Hypothalamus (tissue), 51 donors: ENCODE results near the gene SPEF1.

Source experiments
- DNase-seq, 51 donors: peaks; one replicate each; lab custom pipeline; 2025; lab: John Stamatoyannopoulos, UW

Gene SPEF1

GRCh38 chr20:3768342-3769130, 12.7 kb downstream of the SPEF1 start:
- peak in 47 of 51 donors; percentile 24 to 90 (median 69) for DNase-seq

DNA sequence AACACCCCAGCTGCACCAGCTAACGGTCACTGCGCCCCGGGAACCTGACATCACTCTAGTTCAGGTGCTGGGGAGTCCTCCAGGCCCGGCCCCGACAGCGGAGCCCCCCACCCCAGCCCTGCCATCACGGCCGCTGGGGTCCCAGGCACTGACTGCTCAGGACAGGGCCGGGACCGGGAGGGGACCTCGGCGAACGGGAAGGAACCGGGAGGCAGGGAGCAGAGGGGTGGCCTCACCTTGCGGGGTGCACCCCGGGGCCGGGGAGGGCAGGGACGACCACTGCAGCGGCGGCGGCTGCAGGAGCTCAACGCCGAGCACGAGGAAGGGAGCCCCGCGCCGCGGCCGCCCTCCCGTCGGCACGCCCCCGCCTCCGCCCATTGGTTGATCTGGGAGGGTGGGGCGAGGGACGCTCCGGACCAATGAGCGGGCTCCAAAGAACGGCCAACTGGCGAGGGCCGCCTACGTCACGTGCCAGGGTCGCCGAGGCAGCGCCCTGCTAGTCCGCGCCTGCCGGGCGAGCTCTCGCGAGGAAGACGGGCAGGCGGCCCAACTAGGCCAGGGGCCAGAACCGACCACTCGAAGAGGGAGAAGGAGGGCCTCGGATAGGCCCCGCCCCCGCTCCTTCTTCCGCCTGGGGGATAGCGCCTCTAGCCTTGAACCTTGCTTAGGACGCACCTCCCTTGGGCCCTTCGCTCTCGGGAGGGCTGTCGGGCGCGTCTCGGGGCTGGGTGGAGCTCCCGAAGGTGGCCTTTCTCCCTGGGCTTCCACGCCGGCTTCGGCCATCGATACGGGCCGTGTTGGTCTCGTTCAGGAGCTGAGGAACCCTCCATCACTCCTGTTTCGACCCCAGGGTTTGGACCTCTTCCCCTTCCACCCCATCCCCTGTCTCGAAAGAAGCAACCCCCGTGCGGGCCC, 13.6 kb downstream of the SPEF1 start, which contains the start of gene ADISSP:
Gene ADISSP (minus strand): TSS at position 327 of the 915 bp plus-strand sequence. CDS start 7,653 bp downstream, outside the sequence.
- DNase-seq: peak; percentile 71 to 99 (median 98)

GRCh38 chr20:3767110-3767426, 14.2 kb downstream of the SPEF1 start:
- DNase-seq: peak in 1 of 51 donors; percentile 21

DNA sequence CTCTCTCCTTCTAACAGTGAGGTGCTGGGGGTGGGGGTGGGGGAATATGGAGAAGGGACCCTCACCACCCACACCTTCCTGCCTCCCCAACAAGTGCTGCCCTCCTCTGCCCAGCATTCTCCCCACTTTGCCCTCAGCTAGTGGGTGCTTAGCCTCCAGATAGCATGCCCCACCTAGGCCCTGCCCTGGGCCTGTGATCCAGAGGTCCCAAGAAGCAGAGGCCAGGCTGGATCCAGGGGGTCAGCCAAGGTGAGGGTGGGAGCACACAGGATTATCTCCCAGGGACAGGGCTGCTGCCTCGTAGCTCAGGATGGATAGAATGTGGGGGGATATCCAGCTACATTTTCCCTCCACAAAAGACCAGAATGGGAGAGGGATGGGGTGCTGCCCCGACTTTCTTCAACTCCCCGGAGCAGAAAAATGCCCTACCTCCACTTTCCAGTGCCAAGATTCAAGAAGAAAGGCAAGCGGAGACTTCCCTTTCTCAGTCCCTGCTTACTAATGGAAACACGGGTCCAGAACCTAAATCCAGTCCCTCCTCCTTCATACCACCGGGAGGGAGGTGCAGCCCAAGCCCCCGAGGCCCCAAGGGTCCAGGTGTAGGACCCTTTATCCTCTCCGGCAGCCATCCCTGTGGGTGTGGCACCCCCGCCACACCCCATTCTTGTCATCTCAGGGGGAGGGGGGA, 14.7 kb downstream of the SPEF1 start:
- DNase-seq: no peak

DNA sequence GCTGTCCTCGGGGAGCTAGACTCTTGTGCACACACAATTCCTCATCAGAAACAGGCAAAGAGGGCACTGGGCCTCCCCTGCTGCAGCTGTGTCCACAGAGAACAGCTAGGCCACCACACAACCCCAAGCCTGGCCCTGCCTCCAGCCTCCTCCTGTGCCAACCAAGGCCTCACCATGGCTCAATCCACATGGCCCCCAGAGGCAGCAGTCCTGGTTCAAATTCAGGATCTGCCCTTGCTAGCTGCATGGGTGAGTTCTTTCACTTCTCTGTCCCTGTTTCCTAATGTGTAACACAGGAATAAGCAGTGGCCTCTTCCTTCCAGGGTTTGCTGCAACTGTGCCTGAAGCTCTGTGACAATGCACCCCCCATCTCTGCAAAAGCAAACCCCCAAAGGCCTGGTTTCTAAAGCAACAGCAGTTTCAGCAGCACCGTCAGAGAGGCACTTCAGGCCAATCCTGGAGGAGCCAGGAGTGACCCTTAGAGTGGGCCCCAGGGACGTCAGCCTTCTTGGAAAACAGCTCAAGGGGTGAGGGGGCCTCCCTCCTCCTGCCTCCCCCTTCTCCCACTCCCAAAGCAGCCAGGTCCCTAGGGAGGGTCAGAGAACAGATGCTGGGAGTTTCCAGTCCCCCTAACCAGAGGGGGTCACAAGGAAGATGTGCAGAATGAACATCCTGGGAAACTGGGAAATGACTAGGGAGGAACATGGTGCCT, 15.9 kb downstream of the SPEF1 start:
- no peak for DNase-seq

DNA sequence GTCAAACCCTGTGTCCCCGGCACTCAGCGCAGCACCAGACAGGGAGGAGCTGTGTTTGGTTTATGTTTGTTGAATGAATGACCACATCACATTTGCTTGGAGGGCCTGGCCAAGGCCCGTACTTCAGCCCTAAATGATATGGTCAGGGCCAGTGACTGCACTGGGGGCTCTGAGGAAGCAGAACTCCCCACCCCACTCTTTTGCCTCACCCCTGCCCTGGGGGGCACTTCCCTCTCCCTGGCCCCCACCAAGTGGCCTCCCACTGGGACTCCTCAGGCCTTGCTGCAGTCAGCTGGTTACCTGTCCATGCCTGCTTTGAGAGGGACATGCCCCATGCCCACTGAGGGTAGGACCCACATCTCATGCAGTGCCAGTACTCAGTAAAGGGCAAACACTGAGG, 16.6 kb downstream of the SPEF1 start:
- no peak for DNase-seq

DNA sequence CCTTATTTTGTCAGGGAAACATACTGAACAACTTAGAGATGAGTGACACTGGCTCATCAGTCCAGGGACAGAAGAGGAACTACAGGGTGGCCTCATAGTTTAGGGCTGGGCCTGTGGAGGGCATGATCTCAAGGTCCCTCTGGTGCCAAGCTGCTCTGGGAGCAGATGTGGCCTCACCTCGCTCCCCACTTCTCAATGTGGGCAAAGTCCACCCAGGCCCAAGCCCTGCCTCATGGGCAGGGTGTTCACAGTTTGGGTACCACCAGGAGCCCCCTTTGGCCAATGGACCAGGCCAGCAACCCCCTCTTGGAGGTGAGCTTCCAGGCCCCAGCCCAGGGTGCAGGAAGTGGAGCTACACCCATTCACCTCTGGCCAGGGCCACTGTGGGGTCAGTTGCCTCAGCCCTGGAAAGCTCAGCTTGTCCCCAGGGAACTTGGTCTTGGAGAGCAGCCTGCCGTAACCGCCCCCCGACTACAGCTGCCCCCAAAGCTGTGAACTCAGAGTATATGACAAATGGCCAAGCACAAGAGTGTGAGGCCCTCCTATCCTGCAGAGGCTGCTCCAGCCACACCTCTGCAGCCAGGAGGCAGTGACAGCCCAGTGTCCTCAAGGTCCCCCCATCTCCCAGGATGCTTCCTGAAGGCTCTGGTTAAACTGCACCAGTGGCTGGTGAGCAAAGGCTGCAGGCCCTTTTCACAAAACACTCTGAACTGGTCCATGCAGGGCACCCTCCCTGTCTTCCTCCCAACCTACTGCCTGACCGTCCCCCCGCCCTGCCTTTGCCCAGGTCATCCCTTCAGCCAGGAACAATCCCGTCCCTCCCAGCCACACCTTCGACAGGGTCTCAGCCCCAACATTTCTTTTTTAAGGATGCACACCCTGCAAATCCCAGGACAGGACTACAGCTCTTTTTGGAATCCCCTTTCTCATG, 17.3 kb downstream of the SPEF1 start:
- DNase-seq: no peak

- no peak for DNase-seq
These were observed 20.4 kb downstream of the SPEF1 start for GRCh38 chr20:3760655-3761348.

DNA sequence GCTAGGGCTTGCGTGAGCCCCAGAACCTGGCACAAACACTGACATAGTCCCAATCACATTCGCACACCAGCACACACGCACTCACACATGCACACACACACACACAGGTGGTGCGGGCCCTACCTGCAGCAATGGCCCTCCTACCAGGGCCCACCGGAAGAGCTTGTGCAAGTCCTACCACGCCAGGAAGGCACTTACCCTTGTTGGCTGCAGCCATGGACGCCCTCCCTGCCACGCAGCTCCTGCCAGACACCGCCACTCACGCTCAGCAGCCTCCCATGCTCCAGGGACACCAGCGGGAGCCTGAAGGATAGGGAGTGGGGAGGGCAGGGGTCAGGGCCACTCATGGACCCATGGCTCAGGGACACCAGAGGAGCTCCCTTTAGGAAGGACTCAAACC, 21.4 kb downstream of the SPEF1 start:
- no peak for DNase-seq

GRCh38 chr20:3759316-3759823, 21.9 kb downstream of the SPEF1 start:
- DNase-seq: no peak

- no peak for DNase-seq
These were observed 22.7 kb downstream of the SPEF1 start for GRCh38 chr20:3758566-3758965.

- no peak for DNase-seq
These were observed 24.0 kb downstream of the SPEF1 start for GRCh38 chr20:3757268-3757667.

- peak in 3 of 51 donors; percentile 17 to 20 (median 18) for DNase-seq
These were observed 25.3 kb downstream of the SPEF1 start for GRCh38 chr20:3755814-3756480.

DNA sequence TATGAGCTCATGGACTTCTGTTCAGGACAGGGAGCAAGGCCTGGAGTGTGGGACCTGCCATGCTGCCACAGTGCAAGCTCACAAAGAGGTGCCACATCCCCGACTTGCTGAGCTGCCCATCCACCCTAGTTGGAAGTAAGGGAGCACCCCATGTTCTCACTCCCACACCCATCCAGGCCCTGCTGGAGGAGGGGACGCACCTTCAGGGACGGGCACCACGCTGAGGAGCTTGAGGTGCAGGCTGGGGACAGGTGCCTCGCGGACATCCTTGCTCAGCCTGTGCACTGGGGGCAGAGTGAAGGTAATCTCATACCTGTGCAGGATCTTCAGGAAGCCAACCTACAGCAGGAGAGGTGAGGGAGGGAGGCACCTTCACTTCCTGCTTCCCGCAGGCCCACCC, 26.0 kb downstream of the SPEF1 start:
- no peak for DNase-seq

- no peak for DNase-seq
These were observed 27.0 kb downstream of the SPEF1 start for GRCh38 chr20:3754276-3754630.

- DNase-seq: no peak
These were observed 27.6 kb downstream of the SPEF1 start for GRCh38 chr20:3753501-3754275.

DNA sequence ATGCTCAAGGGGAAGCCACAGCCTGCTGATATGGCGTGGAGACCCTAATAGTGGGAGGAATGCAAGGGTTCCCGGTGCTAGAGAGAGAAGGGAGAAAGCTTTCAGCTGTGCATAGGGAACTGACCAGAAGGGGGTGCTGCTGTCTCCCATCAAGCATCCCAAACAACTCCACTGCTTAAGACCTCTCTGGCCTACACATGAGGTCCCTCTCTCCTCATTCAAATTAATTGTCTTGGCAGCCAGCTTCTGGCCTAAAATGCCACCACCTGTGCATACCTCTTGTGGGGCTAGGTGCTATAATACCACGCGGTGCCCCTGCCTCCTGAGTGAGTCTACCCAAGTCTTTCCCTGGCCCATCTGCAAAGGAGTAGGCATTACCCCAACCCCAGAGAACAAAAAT, 28.1 kb downstream of the SPEF1 start:
- peak in 25 of 51 donors; percentile 2 to 66 (median 30) for DNase-seq
